GM12801 (cell line): ENCODE data around the gene DNASE1.

Experiments used
- TF ChIP-seq, protein P1 (sequence below): IDR thresholded peaks from one replicate; pipeline ENCODE4 v1.5.1; 2011; ENCODE audit warnings: control low read depth; ENCODE audit not compliant: insufficient read length; ENCODE audit errors: extremely low read depth

Gene DNASE1

DNA sequence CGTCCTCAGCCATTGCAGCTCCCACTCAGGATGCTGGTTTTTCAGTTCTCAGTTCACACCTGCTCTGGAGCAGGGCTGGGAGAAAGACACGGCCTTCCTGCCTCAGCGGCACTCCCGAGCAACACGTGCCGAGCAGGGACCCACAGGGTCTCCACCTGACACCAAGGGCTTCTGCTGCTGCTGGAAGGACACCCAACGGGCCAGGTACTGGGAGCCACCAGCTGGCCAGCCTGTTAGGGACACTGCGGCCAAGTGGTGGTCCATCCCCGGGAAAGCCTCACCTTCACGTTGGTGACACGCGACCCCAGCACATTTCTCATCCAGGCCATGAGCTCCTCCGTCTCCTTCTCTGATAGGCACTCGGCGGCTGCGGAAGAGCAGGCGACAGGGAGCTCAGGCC lies 8.1 kb downstream of the DNASE1 start:
- TF ChIP-seq, protein P1, sequence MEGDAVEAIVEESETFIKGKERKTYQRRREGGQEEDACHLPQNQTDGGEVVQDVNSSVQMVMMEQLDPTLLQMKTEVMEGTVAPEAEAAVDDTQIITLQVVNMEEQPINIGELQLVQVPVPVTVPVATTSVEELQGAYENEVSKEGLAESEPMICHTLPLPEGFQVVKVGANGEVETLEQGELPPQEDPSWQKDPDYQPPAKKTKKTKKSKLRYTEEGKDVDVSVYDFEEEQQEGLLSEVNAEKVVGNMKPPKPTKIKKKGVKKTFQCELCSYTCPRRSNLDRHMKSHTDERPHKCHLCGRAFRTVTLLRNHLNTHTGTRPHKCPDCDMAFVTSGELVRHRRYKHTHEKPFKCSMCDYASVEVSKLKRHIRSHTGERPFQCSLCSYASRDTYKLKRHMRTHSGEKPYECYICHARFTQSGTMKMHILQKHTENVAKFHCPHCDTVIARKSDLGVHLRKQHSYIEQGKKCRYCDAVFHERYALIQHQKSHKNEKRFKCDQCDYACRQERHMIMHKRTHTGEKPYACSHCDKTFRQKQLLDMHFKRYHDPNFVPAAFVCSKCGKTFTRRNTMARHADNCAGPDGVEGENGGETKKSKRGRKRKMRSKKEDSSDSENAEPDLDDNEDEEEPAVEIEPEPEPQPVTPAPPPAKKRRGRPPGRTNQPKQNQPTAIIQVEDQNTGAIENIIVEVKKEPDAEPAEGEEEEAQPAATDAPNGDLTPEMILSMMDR = no peak

DNA sequence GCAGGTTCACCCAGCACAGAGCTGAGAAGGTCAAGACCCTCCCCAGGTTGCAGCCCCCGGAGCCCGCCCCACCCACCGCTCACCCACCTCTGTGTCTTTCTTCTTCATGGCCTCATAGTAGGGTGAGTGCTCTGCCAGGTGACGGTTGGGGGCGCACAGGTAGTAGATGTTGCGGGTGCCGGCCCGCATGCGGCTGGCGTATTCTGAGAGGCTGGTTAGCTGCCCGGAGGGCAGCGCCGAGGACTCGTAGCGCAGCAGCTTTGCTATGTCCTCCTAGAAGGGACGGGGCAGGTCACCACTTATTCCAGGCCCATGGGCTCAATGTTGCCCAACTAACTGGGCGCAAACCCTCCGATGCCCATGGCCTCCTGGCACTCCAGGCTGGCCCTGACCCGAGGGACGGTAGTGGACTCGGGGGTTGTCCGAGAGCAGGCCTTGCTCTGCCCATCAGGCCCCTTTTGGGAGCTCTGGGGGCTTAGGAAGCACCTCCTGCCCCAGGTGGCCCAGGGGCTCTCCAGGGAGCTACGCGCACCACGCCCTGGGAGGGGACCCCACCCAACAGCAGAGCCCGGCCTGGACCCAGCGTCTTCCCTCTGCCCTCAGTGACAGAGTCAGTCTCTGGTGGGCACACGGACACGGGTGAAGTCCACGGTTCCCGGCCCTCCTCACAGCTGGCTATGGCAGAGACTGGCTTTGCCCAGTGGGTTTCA lies 9.9 kb downstream of the DNASE1 start:
- TF ChIP-seq, protein P1 = no peak

DNA sequence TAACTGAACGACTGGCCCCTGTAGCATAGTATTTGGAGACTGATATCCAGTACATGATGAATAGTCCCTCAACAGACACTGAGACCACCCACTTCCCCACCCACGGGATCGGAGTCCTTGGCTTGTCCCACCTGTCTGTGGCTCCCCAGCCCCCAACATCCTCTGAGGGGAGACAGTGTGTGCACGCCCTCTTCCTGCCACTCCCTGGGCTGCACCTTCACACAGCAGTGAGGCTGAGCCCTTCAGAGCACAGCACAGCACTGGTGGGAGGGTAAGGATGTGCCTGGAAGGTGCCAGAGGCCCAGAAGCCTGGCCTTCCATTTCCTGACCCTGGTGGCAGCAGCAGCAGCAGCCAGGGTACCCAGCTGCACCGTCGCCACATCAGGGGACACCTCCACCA lies 11.0 kb downstream of the DNASE1 start:
- TF ChIP-seq, protein P1 = no peak

DNA sequence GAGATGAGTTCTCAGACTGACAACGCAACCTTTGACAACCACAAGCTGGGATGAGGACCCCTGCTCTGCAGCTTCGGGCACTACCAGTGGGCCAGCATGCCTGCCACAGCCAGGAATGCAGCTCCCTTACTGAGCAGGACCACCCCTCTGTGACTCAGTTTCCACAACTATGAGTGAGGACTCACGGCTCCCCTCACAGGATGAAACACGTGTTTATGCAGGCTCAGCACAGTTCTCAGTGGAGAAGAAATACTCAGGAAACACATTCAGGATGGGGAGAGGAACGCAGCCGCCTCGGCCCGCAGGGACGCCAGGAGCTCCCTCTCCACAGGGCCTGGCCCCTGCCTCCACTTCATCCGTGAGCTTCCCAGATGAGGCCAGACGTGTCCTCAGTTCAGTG lies 14.1 kb downstream of the DNASE1 start:
- TF ChIP-seq, protein P1 = no peak

DNA sequence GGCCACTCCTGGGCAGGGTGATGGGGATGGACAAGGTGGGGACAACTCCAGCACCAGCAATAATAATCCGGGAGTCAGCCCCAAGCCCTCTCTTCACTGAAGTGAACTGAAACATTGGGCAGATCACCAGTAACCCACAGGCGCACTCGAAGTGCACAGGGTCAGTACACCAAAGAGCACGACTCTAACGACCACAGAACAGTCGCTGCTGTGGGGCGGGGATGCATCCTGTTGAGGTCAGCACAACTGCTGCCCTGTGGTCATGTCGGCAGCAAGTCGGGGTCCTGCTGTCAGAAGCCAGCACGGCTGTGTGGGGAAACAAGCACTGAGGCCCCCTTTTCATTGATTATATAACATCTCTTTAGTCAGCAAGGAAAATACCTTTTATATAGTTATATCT lies 14.6 kb downstream of the DNASE1 start:
- TF ChIP-seq, protein P1 = no peak

DNA sequence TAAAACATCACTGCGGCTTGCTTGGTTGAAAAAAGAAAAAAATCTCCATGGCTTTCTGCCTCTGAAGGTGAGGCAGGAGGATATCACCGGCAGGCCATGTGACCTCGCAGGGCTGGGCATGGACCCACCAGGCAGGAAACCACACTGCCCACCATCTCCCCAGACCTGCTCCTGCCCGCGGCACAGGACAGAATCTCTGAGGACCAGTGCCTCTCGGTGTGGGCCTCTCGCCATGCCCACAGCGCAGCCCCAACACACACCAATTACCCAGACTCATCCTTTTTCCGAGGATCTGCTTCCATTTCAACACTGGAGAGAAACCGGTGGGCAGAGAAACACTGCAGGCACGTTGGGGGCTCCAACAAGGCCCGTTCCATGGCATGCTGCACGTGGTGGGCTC lies 16.2 kb downstream of the DNASE1 start:
- TF ChIP-seq, protein P1 = no peak

DNA sequence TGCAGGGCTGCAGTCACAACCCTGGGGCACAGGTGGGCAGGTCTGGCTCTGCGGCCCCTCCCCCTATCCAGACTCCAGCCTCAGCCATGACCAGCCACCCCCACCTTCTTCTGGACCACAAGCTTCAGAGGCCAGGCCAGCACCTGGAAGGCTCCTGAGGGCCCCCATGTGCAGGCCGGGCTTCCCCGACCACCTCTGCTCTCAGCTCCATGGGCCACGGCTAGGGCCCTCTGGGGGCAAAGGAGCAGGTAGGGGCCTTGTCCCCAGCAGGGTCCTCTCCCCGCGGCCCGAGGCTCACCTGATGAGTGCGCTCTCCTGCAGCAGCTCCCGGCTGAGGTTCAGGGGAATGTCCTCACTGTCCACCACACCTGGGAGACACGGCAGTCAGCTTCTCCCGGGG lies 16.9 kb downstream of the DNASE1 start:
- TF ChIP-seq, protein P1 = no peak
